Measurements from ENCODE around the gene FAM9C.
A peak's percentile ranks its signal among the peaks of the same experiment; 100 is the strongest.
"Not testable (repeated sequence)": the region's sequence is repeated elsewhere in the genome, so short reads cannot be mapped to it uniquely, and the experiment has no call there.

FAM9C gene

DNA sequence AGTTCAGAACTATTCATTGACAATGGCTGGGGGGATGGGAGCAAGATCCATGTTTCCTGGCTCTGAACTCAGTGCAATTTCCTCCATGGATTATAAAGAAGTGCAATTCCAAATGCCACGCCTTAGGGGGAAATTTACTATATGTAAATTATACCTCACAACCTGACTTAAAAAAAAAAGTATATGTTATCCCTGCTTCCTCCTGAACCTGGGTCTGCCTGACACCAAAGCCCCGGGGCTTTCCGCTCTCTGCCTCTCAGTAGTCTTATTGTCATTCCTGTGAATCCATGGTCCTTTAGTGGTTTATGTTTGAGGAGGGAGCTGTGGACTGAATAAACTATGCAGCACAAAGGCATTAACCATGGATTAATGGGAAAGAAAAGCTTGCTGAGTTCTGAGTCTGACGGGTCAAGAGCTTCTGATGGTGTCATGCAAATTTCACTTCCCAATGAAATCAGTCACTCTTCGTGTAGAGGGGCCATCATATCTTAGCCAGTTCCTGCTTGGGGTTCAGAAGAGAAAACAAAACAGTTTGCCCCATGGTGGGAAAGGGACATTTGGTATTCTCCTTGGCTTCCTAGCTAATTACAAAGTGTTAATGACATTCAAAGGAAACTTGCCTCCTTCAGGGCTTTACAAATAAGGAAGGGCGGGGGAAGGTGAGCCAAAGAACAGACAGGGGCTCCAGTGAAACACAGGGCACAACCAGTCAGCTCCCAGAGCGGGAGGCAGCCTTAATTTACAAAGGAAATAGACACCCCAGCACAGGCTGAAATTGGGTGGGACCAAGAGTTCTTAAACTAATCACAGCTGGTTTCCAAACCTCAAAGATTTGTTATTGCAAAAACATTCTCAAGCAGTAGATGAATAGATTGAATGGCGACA, 14.3 kb downstream of the FAM9C start:
- peak; percentile 19 for DNase-seq

GRCh38 chrX:13029637-13029886, 14.9 kb downstream of the FAM9C start:
- no peak for DNase-seq

DNA sequence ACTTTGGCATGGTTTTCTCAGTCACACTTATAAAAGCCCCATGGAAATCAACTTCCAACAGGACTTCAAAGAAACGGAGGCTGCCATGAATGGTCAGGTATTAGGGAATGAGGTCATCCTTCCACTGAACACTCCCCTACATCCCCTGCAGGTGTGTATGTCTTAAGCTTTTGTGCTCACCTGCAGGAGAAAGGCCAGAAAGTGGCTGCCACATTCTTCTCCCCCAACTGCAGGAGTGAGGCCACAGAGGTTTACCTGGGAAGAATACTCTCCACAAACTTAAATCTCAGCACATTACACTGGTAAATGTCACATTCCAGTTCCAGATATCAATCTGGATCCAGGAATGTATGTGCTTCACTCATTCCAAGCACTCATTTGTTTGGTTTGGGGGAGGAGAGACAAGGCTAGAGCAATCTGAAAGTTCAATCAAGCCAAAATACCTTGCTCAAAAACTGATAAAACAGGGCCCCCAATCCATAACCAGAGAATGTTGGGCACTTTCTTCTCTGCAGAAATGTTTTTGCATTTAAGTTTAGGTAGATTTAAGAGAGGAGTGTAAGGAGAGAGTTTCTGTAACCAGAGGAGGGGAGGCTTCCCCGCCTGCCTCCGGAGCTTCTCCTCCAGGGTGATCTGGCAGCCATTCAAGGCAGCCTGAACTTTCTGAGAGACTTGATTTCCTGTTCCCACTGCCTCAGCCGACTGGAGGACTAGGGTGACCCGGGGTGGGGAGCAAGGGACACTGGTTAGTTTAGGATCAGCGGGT, 15.4 kb downstream of the FAM9C start:
- DNase-seq: peak; percentile 50

- no peak for DNase-seq
Observed at GRCh38 chrX:13026877-13027652, 17.4 kb downstream of the FAM9C start.

- no peak for DNase-seq
Observed at GRCh38 chrX:13024986-13025385, 19.4 kb downstream of the FAM9C start.

DNA sequence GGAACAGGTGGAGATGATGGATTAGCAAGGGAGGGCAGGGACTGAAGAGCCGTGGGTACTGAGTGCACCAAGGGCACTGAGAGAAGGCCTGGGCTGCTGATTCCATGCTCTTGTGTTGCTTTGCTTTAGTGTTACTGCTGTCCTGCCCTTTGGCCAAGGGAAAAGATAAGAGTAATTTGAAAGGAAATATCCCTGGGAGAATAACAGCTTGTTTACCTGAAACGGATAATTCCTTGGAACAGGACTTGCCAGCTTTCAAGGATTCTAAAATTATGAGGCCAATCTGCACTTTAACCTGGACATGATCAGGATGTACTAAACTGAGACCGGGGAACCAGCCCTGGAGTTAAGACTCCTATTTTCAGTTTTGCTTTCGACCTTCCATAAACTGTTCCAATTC, 20.4 kb downstream of the FAM9C start:
- no peak for DNase-seq

- no peak for DNase-seq
Observed at GRCh38 chrX:13023567-13023966, 20.9 kb downstream of the FAM9C start.

GRCh38 chrX:13022926-13023325, 21.5 kb downstream of the FAM9C start:
- no peak for DNase-seq

- DNase-seq: not testable (repeated sequence)
Observed at GRCh38 chrX:13016731-13017130, 27.7 kb downstream of the FAM9C start.

- peak; percentile 6 for DNase-seq
Observed at GRCh38 chrX:13015536-13016236, 28.7 kb downstream of the FAM9C start.

- no peak for DNase-seq
Observed at GRCh38 chrX:13014111-13015096, 30.0 kb downstream of the FAM9C start.

DNA sequence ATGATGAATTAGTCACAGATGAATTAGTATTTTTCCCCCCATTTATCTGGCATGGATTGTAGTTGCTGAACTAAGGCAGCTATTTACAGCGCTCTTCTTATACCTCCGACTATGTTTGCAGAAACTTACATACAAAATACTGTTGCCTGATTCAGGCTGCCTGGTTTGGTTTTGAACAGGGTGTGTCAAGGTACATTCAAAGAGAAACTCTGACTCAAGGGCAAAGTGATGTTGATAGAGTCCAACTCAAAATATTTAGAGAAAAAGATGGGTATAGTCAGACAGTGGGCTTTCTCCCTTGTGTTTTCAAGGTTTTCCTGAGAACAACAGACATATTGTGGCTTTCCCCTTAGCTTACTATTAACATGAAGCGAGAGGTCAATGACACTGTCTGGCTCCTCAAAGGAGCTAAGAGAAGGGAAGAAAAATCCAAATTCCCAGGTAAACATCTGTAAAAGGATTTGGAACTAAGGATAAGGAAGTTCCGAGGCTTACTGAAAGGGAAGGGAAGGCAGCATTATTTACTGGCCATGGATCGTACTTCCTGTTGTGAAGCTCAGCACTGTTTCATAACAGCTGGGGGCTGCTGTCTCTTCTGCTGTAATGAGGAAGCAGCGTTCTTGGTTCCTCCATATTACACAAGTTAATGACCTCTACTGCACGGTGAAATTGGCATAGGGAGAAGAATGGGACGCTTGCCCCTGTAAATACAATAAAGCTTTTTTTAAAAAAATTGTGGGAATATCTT, 30.9 kb downstream of the FAM9C start:
- peak; percentile 22 for DNase-seq

GRCh38 chrX:13010546-13010945, 33.9 kb downstream of the FAM9C start:
- no peak for DNase-seq

GRCh38 chrX:13009844-13010243, 34.6 kb downstream of the FAM9C start:
- DNase-seq: no peak

DNA sequence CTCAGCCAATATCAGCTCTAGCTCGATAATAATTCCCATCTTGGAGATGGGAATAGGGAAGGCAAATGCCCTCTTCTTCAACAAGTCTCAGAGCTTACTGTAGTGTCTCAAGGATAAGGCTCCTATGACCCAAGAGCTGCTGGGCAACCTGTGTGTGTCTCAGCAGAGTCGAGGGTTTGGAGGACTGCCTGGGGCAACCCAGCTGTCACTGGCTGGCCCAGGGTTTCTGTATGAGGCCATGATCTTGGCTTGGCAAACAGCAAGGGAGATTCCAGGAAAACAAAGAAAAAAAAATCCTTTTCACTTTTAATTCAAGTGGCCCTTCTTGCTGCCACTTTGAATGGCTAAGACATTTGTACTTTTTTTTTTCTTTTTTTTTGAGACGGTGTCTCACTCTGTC, 35.1 kb downstream of the FAM9C start:
- DNase-seq: no peak

DNA sequence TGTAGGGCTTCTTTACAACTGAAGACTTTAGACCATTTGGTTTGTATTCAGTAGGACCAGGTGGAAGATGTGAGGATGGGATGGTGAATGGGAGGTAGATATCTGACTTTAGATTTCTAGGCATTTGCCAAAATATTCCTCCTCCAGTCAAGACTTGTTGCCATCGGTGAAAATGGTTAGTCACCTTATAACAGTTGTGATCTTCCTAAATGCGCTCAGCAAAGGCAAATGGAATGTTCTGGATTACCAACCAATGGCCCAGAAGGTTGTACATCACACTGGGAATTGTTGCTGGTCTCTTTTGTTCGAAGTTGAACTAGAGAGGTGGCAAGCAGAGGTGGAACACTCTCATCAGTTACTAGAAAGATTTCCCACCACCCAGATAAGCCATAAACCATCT, 35.6 kb downstream of the FAM9C start:
- no peak for DNase-seq

DNA sequence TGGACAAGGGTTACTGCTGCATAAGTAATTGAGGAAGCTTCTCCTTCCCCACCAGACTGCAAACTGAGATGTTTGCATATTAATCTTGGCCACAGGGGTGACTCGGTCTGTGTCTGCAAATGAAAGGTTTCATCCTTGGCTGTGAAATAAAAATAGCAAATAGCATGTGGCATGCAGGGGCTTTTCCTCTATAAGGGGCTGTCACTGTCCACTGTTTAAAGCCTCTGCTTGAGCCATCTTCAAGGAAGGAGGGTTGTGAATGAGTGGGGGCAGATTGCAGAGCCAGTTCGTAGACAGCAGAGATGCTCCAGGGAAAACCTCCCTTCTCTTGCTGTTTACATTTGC, 36.3 kb downstream of the FAM9C start:
- DNase-seq: no peak

GRCh38 chrX:13007519-13008188, 36.8 kb downstream of the FAM9C start:
- no peak for DNase-seq

- no peak for DNase-seq
Observed at GRCh38 chrX:13005661-13006473, 38.6 kb downstream of the FAM9C start.
